WERI-Rb-1 (cell line): ENCODE data around the gene CR2.
"Not testable (repeated sequence)": the region's sequence is repeated elsewhere in the genome, so short reads cannot be mapped to it uniquely, and the experiment has no call there.

ENCODE experiments used
- DNase-seq: peaks from one replicate; pipeline ENCODE4 v3.0.0-alpha.2; 2020
- H3K27ac ChIP-seq: fragments of 250-450 bp; sonication (Bioruptor Pico); 2 replicates; pipeline ENCODE4 v1.5.1; 2020; ENCODE audit warnings: mild to moderate bottlenecking, moderate library complexity
- H3K27me3 ChIP-seq: fragments of 250-450 bp; sonication (Bioruptor Pico); 2 replicates; pipeline ENCODE4 v1.5.1; 2021; ENCODE audit warnings: mild to moderate bottlenecking, low read depth, moderate library complexity; ENCODE audit not compliant: insufficient read depth, severe bottlenecking
- H3K36me3 ChIP-seq: fragments of 250-450 bp; sonication (Bioruptor Pico); 2 replicates; pipeline ENCODE4 v1.5.1; 2020; ENCODE audit warnings: mild to moderate bottlenecking, moderate library complexity
- H3K4me3 ChIP-seq: 2 replicates; pipeline ENCODE4 v1.5.1; 2011; ENCODE audit warnings: low read depth, mild to moderate bottlenecking, control low read depth, low read length
- H3K9me3 ChIP-seq: fragments of 250-450 bp; sonication (Bioruptor Pico); 2 replicates; pipeline ENCODE4 v1.5.1; 2021; ENCODE audit warnings: mild to moderate bottlenecking, moderate library complexity; ENCODE audit not compliant: severe bottlenecking
- CTCF ChIP-seq: IDR thresholded peaks from 2 replicates; pipeline ENCODE4 v1.5.1; 2011; ENCODE audit warnings: low read depth, mild to moderate bottlenecking, control low read depth, inconsistent platforms, low read length

Gene CR2

GRCh38 chr1:207514890-207515289, 60.8 kb downstream of the CR2 start:
- Histone ChIP-seq H3K4me3 (no peak overlapping the region), H3K27me3 (peaks cover 59% of the 10 kb centered on the region), H3K36me3 (no peaks in the 10 kb centered on the region), H3K9me3 (no peaks in the 10 kb centered on the region), H3K27ac (no peak overlapping the region)
- TF ChIP-seq CTCF: no peak
- DNase-seq: no peak

DNA sequence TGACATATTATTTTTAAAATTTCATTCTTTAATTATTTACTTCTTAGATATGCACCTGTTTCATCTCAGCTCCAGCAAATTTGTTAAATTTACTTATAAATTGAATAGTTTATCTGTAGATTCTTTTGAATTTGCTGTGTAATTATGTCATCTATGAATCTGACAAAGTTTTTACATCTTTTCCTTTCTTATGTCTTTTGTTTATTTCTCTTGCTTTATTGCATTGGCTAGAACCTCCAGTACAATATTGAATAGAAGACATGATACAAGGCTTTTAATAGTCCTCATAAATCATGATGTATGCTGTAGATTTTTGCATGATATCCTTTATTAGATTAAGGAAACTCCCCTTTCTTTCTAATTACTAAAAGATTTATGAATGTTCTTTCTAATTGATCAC, 62.6 kb downstream of the CR2 start:
- Histone ChIP-seq H3K36me3 (no peaks in the 10 kb centered on the region), H3K27me3 (peaks cover 49% of the 10 kb centered on the region), H3K4me3 (no peak overlapping the region), H3K9me3 (no peaks in the 10 kb centered on the region), H3K27ac (no peak overlapping the region)
- no peak for DNase-seq
- no peak for TF ChIP-seq CTCF

DNA sequence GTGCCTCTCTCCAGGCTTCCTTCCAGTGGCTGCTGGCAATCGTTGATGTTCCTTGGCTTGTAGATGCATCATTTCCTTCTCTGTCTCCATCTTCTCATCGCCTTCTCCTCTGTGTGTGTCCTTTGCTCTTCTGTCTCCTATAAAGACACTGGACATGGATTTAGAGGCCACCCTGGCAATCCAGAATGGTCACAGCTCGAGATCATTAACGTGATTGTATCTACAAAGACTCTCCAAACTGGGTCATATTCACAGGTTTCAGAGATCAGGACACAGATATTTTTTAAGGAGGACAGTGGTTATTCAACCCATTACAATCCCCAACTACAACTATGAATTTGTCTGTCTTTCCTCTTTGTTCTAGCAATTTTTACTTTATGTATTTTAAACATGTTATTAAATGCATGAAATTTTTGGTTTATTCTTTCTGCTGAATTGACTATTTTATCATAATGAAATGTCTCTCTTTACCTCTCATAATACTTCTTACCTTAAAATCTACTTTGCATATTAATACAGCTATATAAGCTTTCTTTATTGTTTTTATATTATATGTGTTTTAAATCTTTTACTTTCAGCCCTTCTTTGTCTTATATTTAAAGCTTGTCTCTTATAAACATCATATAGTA, 64.6 kb downstream of the CR2 start:
- Histone ChIP-seq H3K27me3 (peaks cover 60% of the 10 kb centered on the region), H3K27ac (no peak overlapping the region), H3K36me3 (no peaks in the 10 kb centered on the region), H3K9me3 (no peaks in the 10 kb centered on the region), H3K4me3 (no peak overlapping the region)
- TF ChIP-seq CTCF: no peak
- no peak for DNase-seq

- no peak for DNase-seq
- Histone ChIP-seq H3K36me3 (no peaks in the 10 kb centered on the region), H3K27me3 (peaks cover 66% of the 10 kb centered on the region), H3K4me3 (no peak overlapping the region), H3K9me3 (no peaks in the 10 kb centered on the region), H3K27ac (no peak overlapping the region)
- TF ChIP-seq CTCF: no peak
These were observed 65.6 kb downstream of the CR2 start for GRCh38 chr1:207519505-207520399.

- H3K4me3 ChIP-seq, H3K27ac ChIP-seq, DNase-seq, H3K9me3 ChIP-seq, H3K36me3 ChIP-seq: not testable (repeated sequence)
- peaks cover 72% of the 10 kb centered on the region for H3K27me3 ChIP-seq
These were observed 66.5 kb downstream of the CR2 start for GRCh38 chr1:207520400-207521345.

- not testable (repeated sequence) for H3K36me3 ChIP-seq, H3K4me3 ChIP-seq, DNase-seq, H3K27ac ChIP-seq, H3K9me3 ChIP-seq
- H3K27me3 ChIP-seq: peaks cover 48% of the 10 kb centered on the region
These were observed 71.1 kb downstream of the CR2 start for GRCh38 chr1:207525239-207525638.

DNA sequence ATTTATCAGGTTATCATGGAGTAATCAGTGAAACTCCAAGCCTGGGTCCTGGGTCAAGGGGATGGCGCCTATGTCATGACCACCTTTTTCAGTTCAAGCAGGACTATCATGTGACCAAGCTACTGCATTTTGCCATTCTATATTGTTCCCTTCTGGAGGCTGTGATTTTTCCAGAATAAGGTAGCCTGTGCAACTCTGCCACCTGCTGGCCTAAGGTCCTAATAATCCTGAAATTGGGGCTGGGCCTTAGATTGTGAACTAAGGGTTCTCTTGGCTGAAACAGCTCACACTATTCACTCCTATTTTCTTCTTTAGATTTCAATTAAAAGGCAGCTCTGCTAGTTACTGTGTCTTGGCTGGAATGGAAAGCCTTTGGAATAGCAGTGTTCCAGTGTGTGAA, 74.3 kb downstream of the CR2 start:
- H3K27ac ChIP-seq, DNase-seq, H3K36me3 ChIP-seq, H3K4me3 ChIP-seq, H3K9me3 ChIP-seq: not testable (repeated sequence)
- H3K27me3 ChIP-seq: peaks cover 25% of the 10 kb centered on the region

DNA sequence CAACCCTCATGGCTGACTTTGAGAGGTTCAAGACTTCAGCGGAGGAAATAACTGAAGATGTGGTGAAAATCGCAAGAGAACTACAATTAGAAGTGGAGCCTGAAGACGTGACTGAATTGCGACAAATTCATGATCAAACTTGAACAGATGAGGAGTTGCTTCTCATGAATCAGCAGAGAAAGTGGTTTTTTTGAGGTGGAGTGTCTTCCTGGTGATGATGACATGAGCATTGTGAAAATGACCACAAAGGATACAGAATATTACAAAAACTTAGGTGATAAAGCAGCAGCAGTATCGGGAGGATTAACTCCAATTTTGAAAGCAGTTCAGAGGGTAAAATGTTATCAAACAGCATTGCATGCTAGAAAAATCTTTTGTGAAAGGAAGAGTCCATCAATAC, 82.1 kb downstream of the CR2 start:
- H3K27me3 ChIP-seq, H3K27ac ChIP-seq, H3K4me3 ChIP-seq, DNase-seq, H3K36me3 ChIP-seq, H3K9me3 ChIP-seq: not testable (repeated sequence)
